ENCODE results near the gene ANAPC1.
"Not testable (repeated sequence)": the region's sequence is repeated elsewhere in the genome, so short reads cannot be mapped to it uniquely, and the experiment has no call there.

The ANAPC1 gene

GRCh38 chr2:111760697-111761284 lies 123.2 kb downstream of the ANAPC1 start:
- not testable (repeated sequence) for H3K18ac ChIP-seq (ENCODE audit: low read depth in 1 of 2, low read length in 2 of 2); H3K79me1 ChIP-seq (replicated peaks; ENCODE audit: low read length, poor library complexity, severe bottlenecking); H3K4me2 ChIP-seq (ENCODE audit: low read length, poor library complexity, severe bottlenecking); H4K91ac ChIP-seq (ENCODE audit: low read length); H3K9me3 ChIP-seq (ENCODE audit: control insufficient read depth, low read length); H3K4me1 ChIP-seq (ENCODE audit: control insufficient read depth, insufficient read depth, low read depth, low read length); H3K14ac ChIP-seq (ENCODE audit: low read length in 2 of 2); H3K9ac ChIP-seq (ENCODE audit: low read length); H2AK5ac ChIP-seq (ENCODE audit: low read length, severe bottlenecking); H3K27me3 ChIP-seq (ENCODE audit: control insufficient read depth in 1 of 2, insufficient read depth in 1 of 2, low read length in 2 of 2); H4K8ac ChIP-seq (ENCODE audit: low read length); H2BK120ac ChIP-seq (ENCODE audit: low read depth, low read length); H3K4ac ChIP-seq (ENCODE audit: low read depth in 1 of 2, low read length in 2 of 2); H2BK15ac ChIP-seq (ENCODE audit: low read depth, poor library complexity, severe bottlenecking); H3K27ac ChIP-seq (ENCODE audit: low read length, poor library complexity, severe bottlenecking); H3K36me3 ChIP-seq (ENCODE audit: control insufficient read depth in 1 of 2, insufficient read depth in 2 of 2, low read depth in 1 of 2, low read length in 2 of 2); H2BK12ac ChIP-seq (ENCODE audit: low read length in 2 of 2); H2AFZ ChIP-seq (ENCODE audit: low read depth, low read length); H3K4me3 ChIP-seq (ENCODE audit: insufficient read depth in 1 of 2, low read depth in 1 of 2, low read length in 2 of 2); H2BK5ac ChIP-seq (ENCODE audit: low read depth, low read length, poor library complexity, severe bottlenecking); DNase-seq; H3K23ac ChIP-seq (ENCODE audit: low read length in 2 of 2)
- WGBS, result 85% methylated on average over 5 of the region's 9 CpGs

DNA sequence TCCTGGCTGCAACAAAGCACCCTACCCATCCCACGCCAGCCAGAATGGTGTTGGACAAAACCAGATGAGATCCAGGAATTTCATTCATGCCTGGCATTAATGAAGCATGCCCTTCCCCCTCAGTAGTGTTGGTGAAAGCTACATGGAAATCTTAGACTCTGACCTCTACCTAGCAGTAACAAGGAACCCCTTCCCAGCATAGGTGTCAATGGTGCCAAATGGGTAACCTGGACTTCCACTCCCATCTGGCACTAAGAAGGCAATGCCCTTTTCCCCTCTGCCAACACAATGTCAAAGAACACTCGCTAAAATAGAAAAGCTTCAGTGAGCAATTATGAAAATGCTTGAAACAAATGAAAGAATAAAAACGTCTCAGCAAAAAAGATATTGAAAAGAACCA lies 131.5 kb downstream of the ANAPC1 start:
- no CpG with 5 or more reads among the region's 3 CpGs for WGBS
- H3K4ac ChIP-seq (ENCODE audit: low read depth in 1 of 2, low read length in 2 of 2); H3K14ac ChIP-seq (ENCODE audit: low read length in 2 of 2): not testable (repeated sequence)

DNA sequence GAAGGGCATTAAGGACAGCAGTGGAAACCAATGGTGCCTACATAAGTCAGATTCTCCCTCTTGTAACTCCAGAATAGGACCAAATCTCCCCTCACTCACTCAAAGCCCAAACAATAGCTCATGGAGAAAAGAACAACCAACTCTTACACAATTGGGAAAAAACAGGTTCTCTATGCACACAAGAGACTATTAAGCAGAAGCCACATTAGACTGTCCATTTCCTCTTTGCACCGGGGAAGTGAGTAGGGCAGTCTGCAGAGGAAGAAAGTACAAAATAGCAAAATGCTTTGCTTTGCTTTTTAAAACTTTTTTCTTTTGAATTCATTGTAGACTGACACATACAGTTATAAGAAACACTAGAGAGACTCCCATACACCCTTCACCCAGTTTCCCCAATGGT lies 133.4 kb downstream of the ANAPC1 start:
- DNase-seq; H3K27ac ChIP-seq (ENCODE audit: low read length, poor library complexity, severe bottlenecking): not testable (repeated sequence)
- WGBS, result no CpG with 5 or more reads among the region's 1 CpG

More for the DNA sequence above, 131.5 kb downstream of the ANAPC1 start:
- H4K8ac ChIP-seq (ENCODE audit: low read length); H4K91ac ChIP-seq (ENCODE audit: low read length); H2BK15ac ChIP-seq (ENCODE audit: low read depth, poor library complexity, severe bottlenecking); H3K4me1 ChIP-seq (ENCODE audit: control insufficient read depth, insufficient read depth, low read depth, low read length); H2BK12ac ChIP-seq (ENCODE audit: low read length in 2 of 2); DNase-seq; H3K79me1 ChIP-seq (replicated peaks; ENCODE audit: low read length, poor library complexity, severe bottlenecking); H2BK5ac ChIP-seq (ENCODE audit: low read depth, low read length, poor library complexity, severe bottlenecking); H2BK120ac ChIP-seq (ENCODE audit: low read depth, low read length); H3K9ac ChIP-seq (ENCODE audit: low read length); H2AK5ac ChIP-seq (ENCODE audit: low read length, severe bottlenecking); H3K27ac ChIP-seq (ENCODE audit: low read length, poor library complexity, severe bottlenecking); H3K4me2 ChIP-seq (ENCODE audit: low read length, poor library complexity, severe bottlenecking); H3K36me3 ChIP-seq (ENCODE audit: control insufficient read depth in 1 of 2, insufficient read depth in 2 of 2, low read depth in 1 of 2, low read length in 2 of 2); H2AFZ ChIP-seq (ENCODE audit: low read depth, low read length); H3K18ac ChIP-seq (ENCODE audit: low read depth in 1 of 2, low read length in 2 of 2); H3K9me3 ChIP-seq (ENCODE audit: control insufficient read depth, low read length); H3K27me3 ChIP-seq (ENCODE audit: control insufficient read depth in 1 of 2, insufficient read depth in 1 of 2, low read length in 2 of 2); H3K23ac ChIP-seq (ENCODE audit: low read length in 2 of 2); H3K4me3 ChIP-seq (ENCODE audit: insufficient read depth in 1 of 2, low read depth in 1 of 2, low read length in 2 of 2): not testable (repeated sequence)

GRCh38 chr2:111748429-111748828 lies 135.6 kb downstream of the ANAPC1 start:
- not testable (repeated sequence) for H3K23ac ChIP-seq (ENCODE audit: low read length in 2 of 2); H3K18ac ChIP-seq (ENCODE audit: low read depth in 1 of 2, low read length in 2 of 2); H4K8ac ChIP-seq (ENCODE audit: low read length); H3K27ac ChIP-seq (ENCODE audit: low read length, poor library complexity, severe bottlenecking); H3K4ac ChIP-seq (ENCODE audit: low read depth in 1 of 2, low read length in 2 of 2); H3K79me1 ChIP-seq (replicated peaks; ENCODE audit: low read length, poor library complexity, severe bottlenecking); H2AK5ac ChIP-seq (ENCODE audit: low read length, severe bottlenecking); H2BK12ac ChIP-seq (ENCODE audit: low read length in 2 of 2); H2BK5ac ChIP-seq (ENCODE audit: low read depth, low read length, poor library complexity, severe bottlenecking); DNase-seq; H3K14ac ChIP-seq (ENCODE audit: low read length in 2 of 2); H2AFZ ChIP-seq (ENCODE audit: low read depth, low read length); H3K9ac ChIP-seq (ENCODE audit: low read length); H2BK120ac ChIP-seq (ENCODE audit: low read depth, low read length); H3K36me3 ChIP-seq (ENCODE audit: control insufficient read depth in 1 of 2, insufficient read depth in 2 of 2, low read depth in 1 of 2, low read length in 2 of 2); H4K91ac ChIP-seq (ENCODE audit: low read length); H2BK15ac ChIP-seq (ENCODE audit: low read depth, poor library complexity, severe bottlenecking); H3K4me2 ChIP-seq (ENCODE audit: low read length, poor library complexity, severe bottlenecking); H3K27me3 ChIP-seq (ENCODE audit: control insufficient read depth in 1 of 2, insufficient read depth in 1 of 2, low read length in 2 of 2); H3K9me3 ChIP-seq (ENCODE audit: control insufficient read depth, low read length); H3K4me3 ChIP-seq (ENCODE audit: insufficient read depth in 1 of 2, low read depth in 1 of 2, low read length in 2 of 2); H3K4me1 ChIP-seq (ENCODE audit: control insufficient read depth, insufficient read depth, low read depth, low read length)
- WGBS, result 82% methylated on average over 2 of the region's 4 CpGs

More for the DNA sequence above, 133.4 kb downstream of the ANAPC1 start:
- H2BK12ac ChIP-seq (ENCODE audit: low read length in 2 of 2); H3K4me2 ChIP-seq (ENCODE audit: low read length, poor library complexity, severe bottlenecking); H3K9ac ChIP-seq (ENCODE audit: low read length); H3K23ac ChIP-seq (ENCODE audit: low read length in 2 of 2); H3K4ac ChIP-seq (ENCODE audit: low read depth in 1 of 2, low read length in 2 of 2); H2AFZ ChIP-seq (ENCODE audit: low read depth, low read length); H3K4me3 ChIP-seq (ENCODE audit: insufficient read depth in 1 of 2, low read depth in 1 of 2, low read length in 2 of 2); H3K79me1 ChIP-seq (replicated peaks; ENCODE audit: low read length, poor library complexity, severe bottlenecking); H3K9me3 ChIP-seq (ENCODE audit: control insufficient read depth, low read length); H2BK15ac ChIP-seq (ENCODE audit: low read depth, poor library complexity, severe bottlenecking); H2BK5ac ChIP-seq (ENCODE audit: low read depth, low read length, poor library complexity, severe bottlenecking); H4K8ac ChIP-seq (ENCODE audit: low read length); H4K91ac ChIP-seq (ENCODE audit: low read length); H3K36me3 ChIP-seq (ENCODE audit: control insufficient read depth in 1 of 2, insufficient read depth in 2 of 2, low read depth in 1 of 2, low read length in 2 of 2); H3K4me1 ChIP-seq (ENCODE audit: control insufficient read depth, insufficient read depth, low read depth, low read length); H3K18ac ChIP-seq (ENCODE audit: low read depth in 1 of 2, low read length in 2 of 2); H2BK120ac ChIP-seq (ENCODE audit: low read depth, low read length); H3K27me3 ChIP-seq (ENCODE audit: control insufficient read depth in 1 of 2, insufficient read depth in 1 of 2, low read length in 2 of 2); H3K14ac ChIP-seq (ENCODE audit: low read length in 2 of 2); H2AK5ac ChIP-seq (ENCODE audit: low read length, severe bottlenecking): not testable (repeated sequence)

Measured in mesenchymal stem cell (in vitro differentiated cells and primary cell).